MM.1S (cell line): ENCODE results near the gene RABEP1.

ENCODE experiments used
- EZH2 ChIP-seq: fragments of 300-600 bp; sonication (generic); optimal IDR thresholded peaks from 2 replicates; pipeline ENCODE3; 2017; ENCODE audit warnings: low read depth, mild to moderate bottlenecking, antibody characterized with exemption, low read length, mixed read lengths
- EZH2phosphoT487 ChIP-seq: fragments of 300-600 bp; sonication (generic); IDR thresholded peaks from 2 replicates; pipeline ENCODE4 v1.6.1; 2018; ENCODE audit warnings: antibody characterized with exemption, low read length
- TF ChIP-seq, protein P1 (sequence below): fragments of 300-600 bp; sonication (generic); IDR thresholded peaks from 2 replicates; pipeline ENCODE4 v1.5.1; 2016; ENCODE audit warnings: antibody characterized with exemption, low read length, mixed read lengths

DNA sequence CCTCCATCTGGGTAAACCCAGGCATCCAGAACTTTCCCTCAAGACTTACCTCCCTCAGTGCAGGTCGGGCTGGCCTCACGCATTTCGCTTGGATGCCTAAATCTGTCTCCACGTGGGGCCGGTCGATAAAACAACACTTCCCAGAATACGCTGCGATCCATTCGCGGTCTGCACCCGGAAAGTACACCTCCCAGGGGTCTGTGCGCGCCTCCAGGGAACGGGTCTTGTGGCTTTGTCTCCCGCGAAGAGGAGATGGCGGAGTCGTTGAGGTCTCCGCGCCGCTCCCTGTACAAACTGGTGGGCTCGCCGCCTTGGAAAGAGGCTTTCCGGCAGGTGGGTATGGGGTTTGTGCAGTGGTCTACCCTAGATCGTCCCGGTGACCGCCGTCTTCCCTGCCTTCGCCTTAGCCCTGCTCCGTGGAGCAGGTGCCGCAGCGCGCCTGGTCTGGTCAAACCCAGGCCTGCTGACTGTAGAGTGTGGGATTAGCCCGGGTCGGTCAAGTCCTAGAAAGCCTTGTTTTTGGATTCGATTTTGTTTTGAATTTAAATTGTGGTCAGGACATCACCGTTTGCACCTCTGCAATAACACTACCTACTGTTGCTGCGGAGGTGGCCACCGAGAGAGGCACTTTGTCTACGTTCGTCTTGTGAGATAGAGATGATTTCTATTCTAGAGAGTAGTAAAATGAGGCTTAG, 138.0 kb downstream of the RABEP1 start, which contains the start of gene RPAIN:
- TF ChIP-seq EZH2, result no peak
- TF ChIP-seq, protein P1, sequence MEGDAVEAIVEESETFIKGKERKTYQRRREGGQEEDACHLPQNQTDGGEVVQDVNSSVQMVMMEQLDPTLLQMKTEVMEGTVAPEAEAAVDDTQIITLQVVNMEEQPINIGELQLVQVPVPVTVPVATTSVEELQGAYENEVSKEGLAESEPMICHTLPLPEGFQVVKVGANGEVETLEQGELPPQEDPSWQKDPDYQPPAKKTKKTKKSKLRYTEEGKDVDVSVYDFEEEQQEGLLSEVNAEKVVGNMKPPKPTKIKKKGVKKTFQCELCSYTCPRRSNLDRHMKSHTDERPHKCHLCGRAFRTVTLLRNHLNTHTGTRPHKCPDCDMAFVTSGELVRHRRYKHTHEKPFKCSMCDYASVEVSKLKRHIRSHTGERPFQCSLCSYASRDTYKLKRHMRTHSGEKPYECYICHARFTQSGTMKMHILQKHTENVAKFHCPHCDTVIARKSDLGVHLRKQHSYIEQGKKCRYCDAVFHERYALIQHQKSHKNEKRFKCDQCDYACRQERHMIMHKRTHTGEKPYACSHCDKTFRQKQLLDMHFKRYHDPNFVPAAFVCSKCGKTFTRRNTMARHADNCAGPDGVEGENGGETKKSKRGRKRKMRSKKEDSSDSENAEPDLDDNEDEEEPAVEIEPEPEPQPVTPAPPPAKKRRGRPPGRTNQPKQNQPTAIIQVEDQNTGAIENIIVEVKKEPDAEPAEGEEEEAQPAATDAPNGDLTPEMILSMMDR, result no peak
- TF ChIP-seq EZH2phosphoT487, result no peak
